Measurements from ENCODE around the gene DENND1A. TPM values are rescaled to one million over a fixed set of nuclear protein-coding genes. Genes with fewer than 3 reads are reported as not detected.

The DENND1A gene
- total and polyA plus RNA-seq, 8 donors, result 4.4 to 109 (median 21.4) TPM

- DNase-seq, result peak in 1 of 2 donors; percentile 22
- intact Hi-C loops (cut with DNase I; ENCODE audit: low total_unique reads), result no loop called here
- Histone ChIP-seq H3K27me3 (no peaks in the 10 kb centered on the region), H3K4me1 (no peaks in the 10 kb centered on the region), H3K36me3 (peaks cover 6 to 69% (median 57%) of the 10 kb centered on the region in 4 donors), H3K9me3 (peaks cover 0 to 9% (median 3%) of the 10 kb centered on the region in 4 donors), H3K4me3 (no peak overlapping the region), H3K27ac (no peak overlapping the region)
- 84 to 93% (median 90%) methylated on average over 5 to 6 of the region's 6 CpGs for WGBS, 5 donors
- TF ChIP-seq POLR2A (IDR thresholded peaks at IDR 0.05) (no peak), EP300 (IDR thresholded peaks at IDR 0.05) (no peak), CTCF (IDR thresholded peaks at IDR 0.05) (no peak), POLR2AphosphoS5 (IDR thresholded peaks at IDR 0.05) (no peak)
Observed at GRCh38 chr9:123425836-123426365, 504.0 kb downstream of the DENND1A start.

- no peaks in the 10 kb centered on the region for H3K4me1 ChIP-seq
- WGBS, 5 donors, result 88 to 92% (median 89%) methylated on average over 20 of the region's 20 CpGs
- H3K4me3 ChIP-seq, result no peak overlapping the region
- no peaks in the 10 kb centered on the region for H3K27me3 ChIP-seq
- TF ChIP-seq EP300 (IDR thresholded peaks at IDR 0.05) (no peak), CTCF (IDR thresholded peaks at IDR 0.05) (no peak), POLR2AphosphoS5 (IDR thresholded peaks at IDR 0.05) (no peak), POLR2A (IDR thresholded peaks at IDR 0.05) (no peak)
- H3K36me3 ChIP-seq, result peaks cover 6 to 69% (median 59%) of the 10 kb centered on the region in 4 donors
- H3K27ac ChIP-seq, result no peak overlapping the region
- intact Hi-C loops (cut with DNase I; ENCODE audit: low total_unique reads), result no loop called here
- DNase-seq, result peak in 1 of 2 donors; percentile 16
- H3K9me3 ChIP-seq, result peaks cover 0 to 6% (median 2%) of the 10 kb centered on the region in 4 donors
Observed at GRCh38 chr9:123425261-123425821, 504.6 kb downstream of the DENND1A start.

- 84 to 92% (median 86%) methylated on average over 6 of the region's 6 CpGs for WGBS, 5 donors
- H3K4me3 ChIP-seq, result no peak overlapping the region
- H3K36me3 ChIP-seq, result peaks cover 6 to 69% (median 60%) of the 10 kb centered on the region in 4 donors
- H3K4me1 ChIP-seq, result no peaks in the 10 kb centered on the region
- peaks cover 0 to 6% (median 2%) of the 10 kb centered on the region in 4 donors for H3K9me3 ChIP-seq
- H3K27me3 ChIP-seq, result no peaks in the 10 kb centered on the region
- no peak overlapping the region for H3K27ac ChIP-seq
- TF ChIP-seq POLR2AphosphoS5 (IDR thresholded peaks at IDR 0.05) (no peak), POLR2A (IDR thresholded peaks at IDR 0.05) (no peak), EP300 (IDR thresholded peaks at IDR 0.05) (no peak), CTCF (IDR thresholded peaks at IDR 0.05) (no peak)
- intact Hi-C loops (cut with DNase I; ENCODE audit: low total_unique reads), result no loop called here
- no peak for DNase-seq
Observed at GRCh38 chr9:123424552-123425225, 505.2 kb downstream of the DENND1A start.

GRCh38 chr9:123424131-123424530 lies 505.8 kb downstream of the DENND1A start:
- Histone ChIP-seq H3K27ac (no peak overlapping the region), H3K36me3 (peaks cover 6 to 69% (median 63%) of the 10 kb centered on the region in 4 donors), H3K27me3 (no peaks in the 10 kb centered on the region), H3K9me3 (peaks cover 0 to 2% (median under 1%) of the 10 kb centered on the region in 4 donors), H3K4me1 (no peaks in the 10 kb centered on the region), H3K4me3 (no peak overlapping the region)
- no peak for DNase-seq
- WGBS, 5 donors, result 86 to 98% (median 96%) methylated on average over 5 of the region's 5 CpGs
- intact Hi-C loops (cut with DNase I; ENCODE audit: low total_unique reads), result no loop called here
- TF ChIP-seq POLR2AphosphoS5 (IDR thresholded peaks at IDR 0.05) (no peak), POLR2A (IDR thresholded peaks at IDR 0.05) (no peak), EP300 (IDR thresholded peaks at IDR 0.05) (no peak), CTCF (IDR thresholded peaks at IDR 0.05) (no peak)
